D721Med (cell line): ENCODE measurements around the gene GNPTG.

Experiments
- DNase-seq: peaks from one replicate; pipeline ENCODE4 v3.0.0; 2011; ENCODE audit warnings: low spot score; ENCODE audit not compliant: insufficient read length
- FAIRE-seq: peaks from 2 replicates; lab custom pipeline; 2011; peaks lifted over from hg19 to GRCh38; lab: Jason Lieb, UNC
- CTCF ChIP-seq: IDR thresholded peaks from 2 replicates; pipeline ENCODE4 v1.5.1; 2012; ENCODE audit warnings: mild to moderate bottlenecking, control low read depth; ENCODE audit not compliant: insufficient read depth; ENCODE audit errors: missing control alignments

The GNPTG gene

DNA sequence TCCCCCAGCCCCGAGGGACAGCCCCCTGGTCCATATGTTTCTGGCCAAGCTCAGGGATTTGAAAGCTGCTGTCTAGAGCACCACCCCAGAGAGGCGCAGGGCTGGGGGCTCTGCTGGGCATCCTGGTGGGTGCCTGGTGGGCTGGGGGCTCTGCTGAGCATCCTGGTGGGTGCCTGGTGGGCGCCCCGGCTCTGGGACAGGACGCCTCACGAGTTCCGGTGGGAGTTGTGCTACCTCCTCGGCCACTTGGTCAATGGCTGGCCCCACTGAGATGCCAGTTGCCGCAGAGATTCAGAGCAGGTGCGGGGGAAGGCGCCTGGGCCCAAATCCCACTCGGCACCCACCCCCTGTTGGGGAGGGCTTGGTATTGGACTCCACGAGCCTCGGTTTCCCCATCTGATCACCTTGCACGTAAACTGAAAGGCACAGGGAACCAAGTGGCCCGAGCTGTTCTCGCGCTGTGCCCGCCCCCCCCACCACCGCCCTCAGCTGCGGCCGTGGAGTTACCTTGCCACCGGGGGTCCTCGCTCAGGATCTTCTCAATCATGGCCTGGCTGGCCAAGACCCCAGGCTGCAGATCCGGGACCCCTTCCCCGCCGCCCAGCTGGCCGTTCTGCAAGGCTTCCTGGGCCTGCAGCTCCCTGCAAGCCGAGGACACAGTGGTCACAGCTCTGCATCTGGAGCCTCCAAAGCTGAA lies 49.5 kb downstream of the GNPTG start:
- DNase-seq (no peak), FAIRE-seq (no peak)
- TF ChIP-seq CTCF: no peak

DNA sequence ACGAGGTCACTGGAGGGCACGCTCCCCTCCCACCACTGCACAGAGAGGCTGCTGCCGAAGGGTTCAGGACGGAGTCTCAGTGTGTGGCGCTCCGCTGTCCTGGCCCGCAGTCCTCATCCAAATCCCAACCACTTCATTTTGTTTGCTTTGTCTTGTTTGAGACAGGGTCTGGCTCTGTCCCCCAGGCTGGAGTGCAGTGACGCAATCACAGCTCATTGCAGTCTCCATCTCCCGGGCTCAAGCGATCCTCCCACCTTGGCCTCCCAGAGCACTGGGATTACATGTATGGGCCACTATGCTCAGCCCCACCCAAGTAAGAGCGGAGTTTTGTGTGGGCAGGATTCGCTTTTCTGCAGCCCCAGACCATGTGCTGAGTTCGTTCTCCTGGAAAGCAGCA lies 50.0 kb downstream of the GNPTG start:
- FAIRE-seq (no peak), DNase-seq (no peak)
- no peak for TF ChIP-seq CTCF

- DNase-seq (no peak), FAIRE-seq (no peak)
- TF ChIP-seq CTCF: no peak
Observed at GRCh38 chr16:1403036-1403435, 51.3 kb downstream of the GNPTG start.

GRCh38 chr16:1403733-1404132 lies 52.0 kb downstream of the GNPTG start:
- FAIRE-seq (no peak), DNase-seq (no peak)
- no peak for TF ChIP-seq CTCF

DNA sequence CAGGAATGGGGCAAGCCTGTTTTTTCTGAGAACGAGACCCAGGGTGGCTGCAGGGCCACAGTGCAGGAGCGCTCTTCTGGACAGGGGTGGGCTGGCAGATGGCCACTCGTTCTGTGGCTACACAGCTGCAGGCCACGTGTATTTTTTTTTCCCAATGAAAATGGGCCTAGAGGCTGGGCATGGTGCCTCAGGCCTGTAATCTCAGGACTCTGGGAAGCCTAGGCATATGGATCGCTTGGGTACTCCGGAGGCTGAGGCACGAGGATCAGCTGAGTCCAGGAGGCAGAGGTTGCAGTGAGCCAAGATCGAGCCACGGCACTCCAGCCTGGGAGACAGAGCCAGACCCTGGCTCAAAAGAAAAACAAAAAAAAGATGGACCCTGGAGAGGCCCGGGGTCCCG lies 56.0 kb downstream of the GNPTG start:
- no peak for TF ChIP-seq CTCF
- no peak for DNase-seq
- FAIRE-seq: no peak

- DNase-seq (peak; percentile 86), FAIRE-seq (no peak)
- TF ChIP-seq CTCF: no peak
Observed at GRCh38 chr16:1408171-1408837, 56.6 kb downstream of the GNPTG start.

- FAIRE-seq: no peak
- DNase-seq: no peak
- no peak for TF ChIP-seq CTCF
Observed at GRCh38 chr16:1412847-1413246, 61.1 kb downstream of the GNPTG start.
